ENCODE measurements around the gene LAMB4.

The LAMB4 gene

DNA sequence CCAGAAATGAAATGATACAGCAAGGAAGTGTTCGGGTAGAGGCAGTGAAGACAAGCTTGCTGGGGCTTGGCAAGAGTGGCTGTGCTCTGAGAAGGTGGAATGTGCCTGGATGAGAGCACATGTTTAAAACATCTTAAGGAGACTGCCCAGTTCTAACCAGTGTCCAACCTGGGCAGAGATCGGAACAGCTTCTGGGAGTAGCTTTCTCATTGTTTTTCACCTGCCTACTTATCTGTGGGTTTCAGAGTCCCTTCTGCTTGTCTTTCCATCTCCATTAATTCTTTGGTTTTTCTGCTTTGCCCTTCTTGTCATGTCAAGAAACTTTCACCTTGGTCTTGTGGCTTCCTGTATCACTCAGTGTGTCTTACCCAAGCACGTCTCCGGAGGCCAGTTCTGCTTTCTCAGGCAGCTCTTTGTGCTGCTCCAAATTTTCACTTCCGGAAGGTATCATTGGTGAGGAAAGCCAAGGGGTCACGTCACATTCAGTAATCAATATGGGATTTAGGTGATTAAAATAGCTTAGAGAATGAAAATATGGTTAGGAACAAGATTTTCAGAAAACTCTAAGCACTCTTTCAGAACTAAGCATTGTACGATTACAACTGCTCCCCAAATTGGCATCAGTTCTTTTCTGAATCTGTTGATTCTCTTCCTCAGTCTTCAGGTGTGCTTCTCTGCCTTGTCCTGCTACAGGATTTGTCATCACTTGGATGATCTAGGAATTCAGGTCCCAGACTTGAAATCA is 5.5 kb upstream of the LAMB4 start:
- Mint-ChIP-seq H3K4me3 (peak overlapping the region; percentile 51), H3K27me3 (peaks cover 2% of the 10 kb centered on the region), H3K9me3 (peaks cover 1% of the 10 kb centered on the region), H3K4me1 (peaks cover 25% of the 10 kb centered on the region), H3K36me3 (no peaks in the 10 kb centered on the region), H3K27ac (peak overlapping the region; percentile 89)
- DNase-seq (ENCODE audit: low spot score in 2 of 2): peak in 1 of 2 donors; percentile 35
- ATAC-seq (ENCODE audit: low read depth): peak; percentile 96

DNA sequence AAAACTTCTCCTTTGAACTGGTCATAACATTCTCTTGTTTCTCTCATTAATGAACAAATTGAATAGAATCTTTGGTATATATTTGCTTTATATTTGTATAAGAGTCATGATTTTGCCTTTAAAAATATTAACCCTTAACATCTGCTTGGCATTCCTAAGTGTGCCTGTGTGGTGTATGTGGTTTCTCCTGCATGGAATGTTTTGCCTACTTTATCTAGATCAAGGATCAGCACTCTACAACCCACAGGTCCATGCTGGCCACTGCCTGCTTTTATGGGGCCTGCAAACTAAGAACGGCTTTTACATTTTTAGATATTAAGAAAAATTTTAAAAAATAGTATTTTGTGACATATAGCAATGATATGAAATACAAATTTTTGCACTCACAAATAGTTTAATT is 4.3 kb upstream of the LAMB4 start:
- no peak for DNase-seq (ENCODE audit: low spot score in 2 of 2)
- Mint-ChIP-seq H3K4me3 (no peak overlapping the region), H3K9me3 (peaks cover 1% of the 10 kb centered on the region), H3K27ac (no peak overlapping the region), H3K27me3 (no peaks in the 10 kb centered on the region), H3K36me3 (no peaks in the 10 kb centered on the region), H3K4me1 (peaks cover 21% of the 10 kb centered on the region)
- no peak for ATAC-seq (ENCODE audit: low read depth)

DNA sequence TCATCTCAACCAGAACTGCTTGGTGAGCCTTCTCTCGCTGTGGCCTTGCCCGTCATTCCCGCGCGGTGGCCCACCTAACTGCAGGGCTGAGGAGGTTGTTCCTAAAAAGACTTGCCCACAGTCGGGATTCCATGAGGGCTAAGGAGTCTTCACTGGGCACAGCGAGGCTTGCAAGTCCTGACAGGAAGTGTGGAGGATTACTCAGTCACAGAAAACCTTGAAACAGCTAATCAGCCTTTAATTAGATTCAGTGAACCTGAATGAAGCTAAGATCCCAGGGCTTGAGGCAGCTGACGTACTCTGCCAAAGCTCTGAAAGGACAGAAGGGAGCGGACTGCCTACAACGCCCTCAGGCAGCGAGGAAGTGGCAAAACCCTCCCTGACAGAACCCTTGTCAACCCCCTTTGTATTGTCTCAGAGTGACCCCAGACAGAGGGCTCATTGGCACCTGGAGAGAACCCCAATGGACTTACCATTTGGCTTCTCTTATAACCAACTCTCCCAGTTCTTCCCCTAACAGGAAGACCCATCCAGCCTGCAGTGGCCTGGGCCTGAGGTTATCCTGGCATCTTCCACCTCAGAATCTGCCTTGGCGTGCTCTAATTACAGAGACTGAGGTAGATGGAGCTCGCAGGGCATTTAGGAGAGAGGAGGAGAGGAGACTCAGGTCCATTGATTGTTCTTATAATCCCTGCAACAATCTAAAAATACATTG is 2.5 kb upstream of the LAMB4 start:
- ATAC-seq (ENCODE audit: low read depth): no peak
- no peaks in the 10 kb centered on the region for H3K36me3 Mint-ChIP-seq
- no peak for DNase-seq (ENCODE audit: low spot score in 2 of 2)
- no peaks in the 10 kb centered on the region for H3K27me3 Mint-ChIP-seq
- H3K9me3 Mint-ChIP-seq: peaks cover 1% of the 10 kb centered on the region
- peaks cover 21% of the 10 kb centered on the region for H3K4me1 Mint-ChIP-seq
- H3K4me3 Mint-ChIP-seq: no peak overlapping the region
- H3K27ac Mint-ChIP-seq: no peak overlapping the region

DNA sequence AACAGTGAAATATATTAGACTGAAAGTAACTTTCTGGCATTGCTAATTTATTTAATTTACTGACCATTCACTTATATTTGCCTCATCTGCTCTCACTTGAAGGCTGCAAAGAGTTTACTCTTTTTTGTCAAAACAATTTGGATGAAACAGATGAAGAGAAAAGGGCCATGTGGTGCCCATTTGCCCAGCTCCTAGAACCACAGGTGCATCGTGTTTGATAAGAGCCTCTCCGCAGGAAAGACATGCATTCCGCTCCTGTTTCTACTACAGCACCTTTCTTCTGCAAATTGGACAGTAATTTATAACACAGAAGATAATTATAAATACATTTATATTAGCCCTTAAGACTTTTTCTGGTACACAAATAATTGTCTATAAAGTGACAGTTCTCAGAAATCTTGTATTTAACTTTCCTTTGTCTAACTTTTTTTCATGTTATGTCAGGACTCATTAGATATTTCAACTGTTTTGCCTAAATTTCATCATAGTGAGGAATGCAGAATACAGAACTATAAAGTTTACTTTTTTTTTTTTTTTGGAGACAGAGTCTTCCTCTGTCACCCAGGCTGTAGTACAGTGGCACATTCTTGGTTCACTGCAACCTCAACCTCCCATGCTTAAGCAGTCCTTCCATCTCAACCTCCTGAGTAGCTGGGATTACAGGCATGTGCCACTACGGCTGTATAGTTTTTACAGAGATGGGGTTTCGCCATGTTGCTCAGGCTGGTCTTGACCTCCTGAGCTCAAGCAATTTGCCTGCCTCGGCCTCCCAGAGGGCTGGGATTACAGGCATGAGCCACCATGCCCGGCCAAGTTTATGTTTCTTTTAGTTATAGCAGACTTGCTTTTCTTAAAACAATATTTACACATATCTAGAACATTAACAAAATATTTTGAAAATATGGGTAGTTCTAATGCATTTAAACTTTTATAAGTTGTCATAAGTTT is 869 bp downstream of the LAMB4 start:
- no peaks in the 10 kb centered on the region for H3K9me3 Mint-ChIP-seq
- H3K36me3 Mint-ChIP-seq: no peaks in the 10 kb centered on the region
- H3K4me3 Mint-ChIP-seq: no peak overlapping the region
- H3K27me3 Mint-ChIP-seq: no peaks in the 10 kb centered on the region
- no peak overlapping the region for H3K27ac Mint-ChIP-seq
- DNase-seq (ENCODE audit: low spot score in 2 of 2) (no peak), ATAC-seq (ENCODE audit: low read depth) (no peak)
- peaks cover 7% of the 10 kb centered on the region for H3K4me1 Mint-ChIP-seq

DNA sequence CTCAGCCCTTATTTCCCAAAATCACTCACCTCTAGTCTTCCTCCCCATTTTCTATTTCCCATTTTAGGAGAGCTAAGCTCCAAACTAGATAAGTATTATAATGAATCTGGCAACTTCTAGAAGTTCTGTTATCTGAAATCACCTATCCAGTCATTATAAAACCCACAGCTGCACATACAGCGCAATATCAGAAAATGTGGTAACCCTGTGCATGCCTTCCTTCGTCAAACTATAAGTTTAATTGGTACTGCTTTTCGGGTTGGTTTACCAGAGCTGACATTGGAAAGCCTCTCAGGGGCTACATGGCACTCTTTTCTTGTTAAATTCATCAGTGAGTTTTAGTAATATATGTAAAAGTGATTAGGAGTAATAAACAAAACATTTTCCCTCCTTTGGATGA is 1.6 kb downstream of the LAMB4 start:
- no peak overlapping the region for H3K27ac Mint-ChIP-seq
- no peak overlapping the region for H3K4me3 Mint-ChIP-seq
- peaks cover 3% of the 10 kb centered on the region for H3K4me1 Mint-ChIP-seq
- no peaks in the 10 kb centered on the region for H3K36me3 Mint-ChIP-seq
- no peaks in the 10 kb centered on the region for H3K9me3 Mint-ChIP-seq
- no peak for DNase-seq (ENCODE audit: low spot score in 2 of 2)
- H3K27me3 Mint-ChIP-seq: no peaks in the 10 kb centered on the region
- no peak for ATAC-seq (ENCODE audit: low read depth)

DNA sequence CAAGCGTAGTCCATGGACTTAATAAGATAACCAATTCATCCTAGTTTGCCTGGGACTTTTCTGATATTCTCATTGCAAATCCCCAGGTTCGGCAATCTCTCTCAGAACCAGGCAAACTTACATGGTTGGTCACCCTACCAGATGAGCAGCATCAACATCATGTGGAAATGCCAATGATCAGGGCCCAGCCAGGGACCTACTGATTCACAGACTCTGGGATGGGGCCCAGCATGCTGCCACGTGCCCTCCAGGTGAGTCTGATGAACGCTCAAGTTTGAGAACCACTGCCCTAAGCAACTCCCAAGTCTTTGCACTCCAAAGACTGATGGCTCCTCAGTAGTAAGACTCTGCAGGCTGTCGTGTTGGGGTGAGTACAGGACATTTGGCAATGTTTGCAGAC is 2.7 kb downstream of the LAMB4 start:
- Mint-ChIP-seq H3K36me3 (no peaks in the 10 kb centered on the region), H3K9me3 (no peaks in the 10 kb centered on the region), H3K4me3 (no peak overlapping the region), H3K4me1 (peaks cover 3% of the 10 kb centered on the region), H3K27ac (no peak overlapping the region), H3K27me3 (no peaks in the 10 kb centered on the region)
- ATAC-seq (ENCODE audit: low read depth) (no peak), DNase-seq (ENCODE audit: low spot score in 2 of 2) (no peak)

DNA sequence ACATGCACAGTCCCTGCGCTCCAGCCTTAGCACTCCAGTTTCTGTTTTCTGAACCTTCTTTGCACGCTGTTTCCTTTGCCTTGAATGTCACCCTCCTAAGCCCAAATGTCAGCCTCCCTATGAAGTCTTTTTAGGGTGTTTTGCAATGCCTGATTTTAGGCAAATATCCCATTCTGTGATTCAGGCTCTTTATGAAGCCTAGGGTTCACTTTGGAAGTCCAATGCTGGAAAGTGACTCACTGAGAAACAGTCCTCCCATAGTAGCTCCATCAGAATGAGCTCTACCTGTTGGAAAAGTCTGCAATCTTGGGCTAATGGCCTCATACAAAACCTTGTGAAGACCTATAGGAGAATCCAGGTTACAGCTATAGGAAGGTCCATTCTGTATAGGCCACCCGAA is 5.3 kb downstream of the LAMB4 start:
- DNase-seq (ENCODE audit: low spot score in 2 of 2): no peak
- no peaks in the 10 kb centered on the region for H3K27me3 Mint-ChIP-seq
- ATAC-seq (ENCODE audit: low read depth): no peak
- no peak overlapping the region for H3K27ac Mint-ChIP-seq
- H3K36me3 Mint-ChIP-seq: no peaks in the 10 kb centered on the region
- no peak overlapping the region for H3K4me3 Mint-ChIP-seq
- peaks cover 5% of the 10 kb centered on the region for H3K4me1 Mint-ChIP-seq
- no peaks in the 10 kb centered on the region for H3K9me3 Mint-ChIP-seq

DNA sequence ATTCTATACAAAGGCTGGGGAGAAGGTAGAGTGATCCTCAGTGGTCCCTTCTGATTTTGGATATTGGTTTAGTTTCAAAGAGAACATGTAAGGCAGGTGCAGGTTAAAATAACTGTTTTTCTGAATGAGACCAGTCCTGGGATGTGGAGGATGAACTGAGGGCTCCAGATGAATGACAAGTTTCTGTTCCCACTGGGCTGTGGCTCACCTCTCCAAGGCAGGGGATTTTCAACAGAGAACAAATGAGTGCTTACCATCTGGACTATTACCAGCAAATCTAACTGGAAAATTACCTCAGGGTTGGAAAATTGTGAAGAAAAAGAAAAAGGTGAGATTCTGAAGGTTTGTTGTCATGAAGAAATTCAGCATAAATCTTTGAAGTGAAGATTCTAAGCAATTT is 8.0 kb downstream of the LAMB4 start:
- Mint-ChIP-seq H3K9me3 (no peaks in the 10 kb centered on the region), H3K4me3 (no peak overlapping the region), H3K4me1 (peaks cover 5% of the 10 kb centered on the region), H3K36me3 (no peaks in the 10 kb centered on the region), H3K27me3 (peaks cover 1% of the 10 kb centered on the region), H3K27ac (peak overlapping the region; percentile 16)
- no peak for DNase-seq (ENCODE audit: low spot score in 2 of 2)
- no peak for ATAC-seq (ENCODE audit: low read depth)

DNA sequence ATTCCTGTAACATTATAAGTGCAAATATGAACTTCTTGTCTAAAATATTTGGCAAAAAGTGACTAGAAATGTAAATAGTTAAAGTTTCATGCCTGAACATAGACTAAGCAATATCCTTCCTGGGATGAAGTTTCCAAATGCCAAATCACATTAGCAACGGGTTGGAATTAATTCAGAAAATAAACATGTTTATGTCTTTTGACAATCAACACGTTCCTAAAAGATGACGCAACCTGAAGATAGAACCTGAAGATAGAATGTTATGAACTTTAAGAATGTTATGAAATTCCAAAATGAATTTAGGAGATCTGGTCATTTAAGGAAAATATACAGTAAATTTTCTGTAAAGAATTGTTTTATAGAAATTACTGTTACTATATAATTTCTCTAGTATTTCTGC is 9.2 kb downstream of the LAMB4 start:
- no peaks in the 10 kb centered on the region for H3K36me3 Mint-ChIP-seq
- no peak for DNase-seq (ENCODE audit: low spot score in 2 of 2)
- no peak for ATAC-seq (ENCODE audit: low read depth)
- H3K4me3 Mint-ChIP-seq: no peak overlapping the region
- H3K9me3 Mint-ChIP-seq: no peaks in the 10 kb centered on the region
- peaks cover 1% of the 10 kb centered on the region for H3K27me3 Mint-ChIP-seq
- no peak overlapping the region for H3K27ac Mint-ChIP-seq
- peaks cover 5% of the 10 kb centered on the region for H3K4me1 Mint-ChIP-seq

DNA sequence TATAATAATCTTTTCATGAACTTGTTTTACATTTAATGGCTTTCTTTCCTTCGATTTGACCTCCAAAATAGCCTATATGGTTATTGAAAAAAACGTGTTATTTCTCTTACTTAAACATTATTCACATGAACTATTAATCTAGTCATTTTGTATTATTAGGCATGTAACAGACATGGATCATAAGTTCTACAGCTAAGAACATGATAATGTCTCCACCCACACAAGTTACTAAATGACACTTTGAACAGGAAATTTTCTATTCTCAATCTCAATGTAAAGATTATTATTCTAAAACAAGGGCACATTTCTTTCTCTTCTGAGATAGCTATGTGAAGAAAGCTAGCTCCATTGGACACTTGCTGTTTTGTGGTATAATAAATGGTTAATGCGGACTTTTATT is 10.0 kb downstream of the LAMB4 start:
- Mint-ChIP-seq H3K36me3 (no peaks in the 10 kb centered on the region), H3K4me3 (no peak overlapping the region), H3K27me3 (peaks cover 1% of the 10 kb centered on the region), H3K27ac (no peak overlapping the region), H3K9me3 (no peaks in the 10 kb centered on the region), H3K4me1 (peaks cover 5% of the 10 kb centered on the region)
- DNase-seq (ENCODE audit: low spot score in 2 of 2) (no peak), ATAC-seq (ENCODE audit: low read depth) (no peak)

DNA sequence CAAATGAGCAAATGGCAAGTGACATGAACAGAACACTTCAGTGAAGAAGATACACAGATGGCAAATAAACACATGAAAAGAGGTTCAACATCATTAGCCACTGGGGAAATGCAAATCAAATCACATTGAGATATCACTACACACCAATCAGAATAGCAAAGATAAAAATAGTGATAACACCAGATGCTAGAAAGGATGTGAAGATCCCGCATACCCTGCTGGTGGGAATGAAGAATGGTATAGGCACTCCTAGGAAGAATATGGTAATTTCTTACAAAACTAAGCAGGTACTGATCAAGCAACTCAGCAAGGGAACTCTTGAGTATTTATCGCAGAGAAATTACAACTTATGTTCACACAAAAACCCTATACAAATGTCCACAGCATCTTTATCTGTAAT is 11.2 kb downstream of the LAMB4 start:
- no peak overlapping the region for H3K27ac Mint-ChIP-seq
- H3K36me3 Mint-ChIP-seq: no peaks in the 10 kb centered on the region
- H3K27me3 Mint-ChIP-seq: peaks cover 1% of the 10 kb centered on the region
- no peaks in the 10 kb centered on the region for H3K9me3 Mint-ChIP-seq
- no peak overlapping the region for H3K4me3 Mint-ChIP-seq
- no peak for ATAC-seq (ENCODE audit: low read depth)
- peaks cover 2% of the 10 kb centered on the region for H3K4me1 Mint-ChIP-seq
- DNase-seq (ENCODE audit: low spot score in 2 of 2): no peak

DNA sequence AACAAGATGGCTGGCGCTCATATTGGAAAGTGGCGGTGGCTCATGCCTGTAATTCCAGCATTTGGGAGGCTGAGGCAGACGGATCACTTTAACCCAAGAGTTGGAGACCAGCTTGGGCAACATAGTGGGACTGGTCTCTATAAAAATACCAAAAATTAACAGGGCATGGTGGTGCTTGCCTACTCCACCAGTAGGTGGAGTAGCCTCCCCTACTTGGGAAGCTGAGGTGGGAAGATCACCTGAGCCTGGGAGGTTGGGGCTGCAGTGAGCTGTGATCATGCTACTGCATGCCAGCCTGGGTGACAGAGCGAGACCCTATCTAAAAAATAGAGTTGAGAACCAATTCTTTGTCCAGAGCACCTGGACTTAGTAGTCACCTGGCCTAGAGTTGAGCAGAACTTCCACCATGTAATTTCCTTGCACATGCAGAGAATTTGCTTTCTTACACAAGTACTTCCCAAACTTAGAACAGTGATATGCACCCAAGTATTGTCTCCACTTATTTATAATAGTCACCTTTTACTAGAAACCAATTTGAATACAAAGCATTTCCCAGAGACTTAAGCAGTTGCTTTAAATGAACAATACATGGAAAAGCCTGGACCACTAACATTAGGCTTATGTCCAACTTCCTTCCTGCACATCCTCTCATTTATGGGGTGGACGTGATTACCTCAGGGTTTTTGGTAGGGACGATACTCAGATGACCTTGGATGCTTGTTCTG is 15.9 kb downstream of the LAMB4 start:
- DNase-seq (ENCODE audit: low spot score in 2 of 2) (peak; percentile 9 to 15), ATAC-seq (ENCODE audit: low read depth) (peak; percentile 65)
- H3K4me3 Mint-ChIP-seq: no peak overlapping the region
- H3K4me1 Mint-ChIP-seq: no peaks in the 10 kb centered on the region
- H3K36me3 Mint-ChIP-seq: no peaks in the 10 kb centered on the region
- H3K9me3 Mint-ChIP-seq: no peaks in the 10 kb centered on the region
- peaks cover 1% of the 10 kb centered on the region for H3K27me3 Mint-ChIP-seq
- H3K27ac Mint-ChIP-seq: no peak overlapping the region

DNA sequence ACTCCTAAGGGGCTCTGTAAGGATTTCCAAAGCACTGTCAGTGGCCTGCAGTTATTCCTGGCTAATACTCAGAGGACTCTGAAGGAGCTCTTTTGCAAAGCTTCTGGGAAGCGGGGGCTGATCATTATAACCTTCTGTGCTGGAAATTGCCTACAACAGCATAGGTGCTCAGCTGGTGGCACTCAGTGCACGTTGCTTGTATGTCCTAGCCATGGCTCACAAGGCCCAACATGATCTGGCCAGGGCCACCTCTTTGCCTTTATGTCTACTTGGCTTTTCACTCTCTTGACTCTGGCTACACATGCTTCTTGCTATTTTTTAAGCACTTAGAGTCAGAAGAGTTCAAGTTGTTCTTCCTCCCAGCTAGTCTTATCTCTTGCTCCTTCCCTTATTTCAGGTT is 17.5 kb downstream of the LAMB4 start:
- DNase-seq (ENCODE audit: low spot score in 2 of 2) (no peak), ATAC-seq (ENCODE audit: low read depth) (no peak)
- no peaks in the 10 kb centered on the region for H3K9me3 Mint-ChIP-seq
- no peak overlapping the region for H3K4me3 Mint-ChIP-seq
- H3K27me3 Mint-ChIP-seq: peaks cover 1% of the 10 kb centered on the region
- no peaks in the 10 kb centered on the region for H3K4me1 Mint-ChIP-seq
- H3K36me3 Mint-ChIP-seq: no peaks in the 10 kb centered on the region
- no peak overlapping the region for H3K27ac Mint-ChIP-seq
